ENCODE measurements around the gene NFX1.

The NFX1 gene

GRCh38 chr9:33290247-33291030 lies at the start of gene NFX1:
Gene NFX1, plus strand, starts transcription at chr9:33290516. Its CDS starts 57 bp downstream, at chr9:33290573.
- H3K4me1 ChIP-seq (ENCODE audit: control insufficient read depth in 2 of 2, insufficient read depth in 2 of 2, low read length in 2 of 2): peaks cover 29 to 44% of the 10 kb centered on the region in 2 donors
- no peaks in the 10 kb centered on the region for H3K9me3 ChIP-seq (ENCODE audit: control insufficient read depth in 2 of 2, low read length in 2 of 2)
- H3K9ac ChIP-seq (ENCODE audit: low read depth in 1 of 2, low read length in 2 of 2): peak within 1 kb of the TSS; percentile 98 to 100
- peak within 1 kb of the TSS; percentile 100 for H3K27ac ChIP-seq (ENCODE audit: low read depth in 2 of 2, low read length in 2 of 2)
- no peaks in the 10 kb centered on the region for H3K27me3 ChIP-seq (ENCODE audit: control insufficient read depth in 2 of 2, insufficient read depth in 2 of 2, low read length in 2 of 2)
- H3K36me3 ChIP-seq (ENCODE audit: control insufficient read depth in 2 of 2, insufficient read depth in 2 of 2, low read length in 2 of 2): peaks cover 13 to 22% of the 10 kb centered on the region in 2 donors
- peak within 1 kb of the TSS; percentile 93 to 99 for H3K4me3 ChIP-seq (ENCODE audit: low read length in 2 of 2)

GRCh38 chr9:33241298-33241697 lies 49.0 kb upstream of the NFX1 start:
- Histone ChIP-seq H3K9ac (ENCODE audit: low read depth in 1 of 2, low read length in 2 of 2) (peak overlapping the region in 1 of 2 donors; percentile 28), H3K27ac (ENCODE audit: low read depth in 2 of 2, low read length in 2 of 2) (peak overlapping the region; percentile 60 to 68), H3K36me3 (ENCODE audit: control insufficient read depth in 2 of 2, insufficient read depth in 2 of 2, low read length in 2 of 2) (no peaks in the 10 kb centered on the region), H3K4me3 (ENCODE audit: low read length in 2 of 2) (peak overlapping the region in 1 of 2 donors; percentile 10), H3K9me3 (ENCODE audit: control insufficient read depth in 2 of 2, low read length in 2 of 2) (no peaks in the 10 kb centered on the region), H3K27me3 (ENCODE audit: control insufficient read depth in 2 of 2, insufficient read depth in 2 of 2, low read length in 2 of 2) (no peaks in the 10 kb centered on the region), H3K4me1 (ENCODE audit: control insufficient read depth in 2 of 2, insufficient read depth in 2 of 2, low read length in 2 of 2) (peaks cover 4 to 20% of the 10 kb centered on the region in 2 donors)

GRCh38 chr9:33242609-33243134 lies 47.6 kb upstream of the NFX1 start:
- Histone ChIP-seq H3K36me3 (ENCODE audit: control insufficient read depth in 2 of 2, insufficient read depth in 2 of 2, low read length in 2 of 2) (peaks cover 0 to 2% of the 10 kb centered on the region in 2 donors), H3K4me1 (ENCODE audit: control insufficient read depth in 2 of 2, insufficient read depth in 2 of 2, low read length in 2 of 2) (peaks cover 4 to 20% of the 10 kb centered on the region in 2 donors), H3K9ac (ENCODE audit: low read depth in 1 of 2, low read length in 2 of 2) (no peak overlapping the region), H3K9me3 (ENCODE audit: control insufficient read depth in 2 of 2, low read length in 2 of 2) (no peaks in the 10 kb centered on the region), H3K4me3 (ENCODE audit: low read length in 2 of 2) (no peak overlapping the region), H3K27me3 (ENCODE audit: control insufficient read depth in 2 of 2, insufficient read depth in 2 of 2, low read length in 2 of 2) (no peaks in the 10 kb centered on the region), H3K27ac (ENCODE audit: low read depth in 2 of 2, low read length in 2 of 2) (no peak overlapping the region)

GRCh38 chr9:33244137-33244784 lies 46.1 kb upstream of the NFX1 start:
- Histone ChIP-seq H3K9me3 (ENCODE audit: control insufficient read depth in 2 of 2, low read length in 2 of 2) (no peaks in the 10 kb centered on the region), H3K27me3 (ENCODE audit: control insufficient read depth in 2 of 2, insufficient read depth in 2 of 2, low read length in 2 of 2) (no peaks in the 10 kb centered on the region), H3K36me3 (ENCODE audit: control insufficient read depth in 2 of 2, insufficient read depth in 2 of 2, low read length in 2 of 2) (peaks cover 5 to 7% of the 10 kb centered on the region in 2 donors), H3K27ac (ENCODE audit: low read depth in 2 of 2, low read length in 2 of 2) (peak overlapping the region; percentile 43 to 74), H3K4me3 (ENCODE audit: low read length in 2 of 2) (no peak overlapping the region), H3K9ac (ENCODE audit: low read depth in 1 of 2, low read length in 2 of 2) (peak overlapping the region in 1 of 2 donors; percentile 14), H3K4me1 (ENCODE audit: control insufficient read depth in 2 of 2, insufficient read depth in 2 of 2, low read length in 2 of 2) (peaks cover 4 to 20% of the 10 kb centered on the region in 2 donors)

GRCh38 chr9:33245341-33245740 lies 45.0 kb upstream of the NFX1 start:
- Histone ChIP-seq H3K36me3 (ENCODE audit: control insufficient read depth in 2 of 2, insufficient read depth in 2 of 2, low read length in 2 of 2) (peaks cover 11 to 12% of the 10 kb centered on the region in 2 donors), H3K27ac (ENCODE audit: low read depth in 2 of 2, low read length in 2 of 2) (no peak overlapping the region), H3K4me3 (ENCODE audit: low read length in 2 of 2) (no peak overlapping the region), H3K9me3 (ENCODE audit: control insufficient read depth in 2 of 2, low read length in 2 of 2) (no peaks in the 10 kb centered on the region), H3K27me3 (ENCODE audit: control insufficient read depth in 2 of 2, insufficient read depth in 2 of 2, low read length in 2 of 2) (no peaks in the 10 kb centered on the region), H3K9ac (ENCODE audit: low read depth in 1 of 2, low read length in 2 of 2) (no peak overlapping the region), H3K4me1 (ENCODE audit: control insufficient read depth in 2 of 2, insufficient read depth in 2 of 2, low read length in 2 of 2) (peaks cover 4 to 15% of the 10 kb centered on the region in 2 donors)

- Histone ChIP-seq H3K4me1 (ENCODE audit: control insufficient read depth in 2 of 2, insufficient read depth in 2 of 2, low read length in 2 of 2) (peaks cover 4 to 10% of the 10 kb centered on the region in 2 donors), H3K27ac (ENCODE audit: low read depth in 2 of 2, low read length in 2 of 2) (no peak overlapping the region), H3K4me3 (ENCODE audit: low read length in 2 of 2) (no peak overlapping the region), H3K9ac (ENCODE audit: low read depth in 1 of 2, low read length in 2 of 2) (no peak overlapping the region), H3K9me3 (ENCODE audit: control insufficient read depth in 2 of 2, low read length in 2 of 2) (no peaks in the 10 kb centered on the region), H3K36me3 (ENCODE audit: control insufficient read depth in 2 of 2, insufficient read depth in 2 of 2, low read length in 2 of 2) (peaks cover 15 to 16% of the 10 kb centered on the region in 2 donors), H3K27me3 (ENCODE audit: control insufficient read depth in 2 of 2, insufficient read depth in 2 of 2, low read length in 2 of 2) (no peaks in the 10 kb centered on the region)
Measured at GRCh38 chr9:33246269-33246860, 44.0 kb upstream of the NFX1 start.

- no peak overlapping the region for H3K9ac ChIP-seq (ENCODE audit: low read depth in 1 of 2, low read length in 2 of 2)
- H3K27me3 ChIP-seq (ENCODE audit: control insufficient read depth in 2 of 2, insufficient read depth in 2 of 2, low read length in 2 of 2): no peaks in the 10 kb centered on the region
- no peak overlapping the region for H3K4me3 ChIP-seq (ENCODE audit: low read length in 2 of 2)
- peaks cover 29 to 30% of the 10 kb centered on the region in 2 donors for H3K36me3 ChIP-seq (ENCODE audit: control insufficient read depth in 2 of 2, insufficient read depth in 2 of 2, low read length in 2 of 2)
- no peaks in the 10 kb centered on the region for H3K9me3 ChIP-seq (ENCODE audit: control insufficient read depth in 2 of 2, low read length in 2 of 2)
- H3K27ac ChIP-seq (ENCODE audit: low read depth in 2 of 2, low read length in 2 of 2): no peak overlapping the region
- peaks cover 4 to 7% of the 10 kb centered on the region in 2 donors for H3K4me1 ChIP-seq (ENCODE audit: control insufficient read depth in 2 of 2, insufficient read depth in 2 of 2, low read length in 2 of 2)
Measured at GRCh38 chr9:33248606-33249005, 41.7 kb upstream of the NFX1 start.

GRCh38 chr9:33249087-33249658 lies 41.1 kb upstream of the NFX1 start:
- peaks cover 33 to 34% of the 10 kb centered on the region in 2 donors for H3K36me3 ChIP-seq (ENCODE audit: control insufficient read depth in 2 of 2, insufficient read depth in 2 of 2, low read length in 2 of 2)

GRCh38 chr9:33249983-33250382 lies 40.3 kb upstream of the NFX1 start:
- Histone ChIP-seq H3K27ac (ENCODE audit: low read depth in 2 of 2, low read length in 2 of 2) (no peak overlapping the region), H3K9me3 (ENCODE audit: control insufficient read depth in 2 of 2, low read length in 2 of 2) (no peaks in the 10 kb centered on the region), H3K4me3 (ENCODE audit: low read length in 2 of 2) (no peak overlapping the region), H3K27me3 (ENCODE audit: control insufficient read depth in 2 of 2, insufficient read depth in 2 of 2, low read length in 2 of 2) (no peaks in the 10 kb centered on the region), H3K36me3 (ENCODE audit: control insufficient read depth in 2 of 2, insufficient read depth in 2 of 2, low read length in 2 of 2) (peaks cover 41 to 42% of the 10 kb centered on the region in 2 donors), H3K4me1 (ENCODE audit: control insufficient read depth in 2 of 2, insufficient read depth in 2 of 2, low read length in 2 of 2) (no peaks in the 10 kb centered on the region), H3K9ac (ENCODE audit: low read depth in 1 of 2, low read length in 2 of 2) (no peak overlapping the region)

More at GRCh38 chr9:33249087-33249658, 41.1 kb upstream of the NFX1 start:
- H3K27me3 ChIP-seq (ENCODE audit: control insufficient read depth in 2 of 2, insufficient read depth in 2 of 2, low read length in 2 of 2): no peaks in the 10 kb centered on the region
- no peak overlapping the region for H3K9ac ChIP-seq (ENCODE audit: low read depth in 1 of 2, low read length in 2 of 2)
- peaks cover 3% of the 10 kb centered on the region in 2 donors for H3K4me1 ChIP-seq (ENCODE audit: control insufficient read depth in 2 of 2, insufficient read depth in 2 of 2, low read length in 2 of 2)
- no peak overlapping the region for H3K4me3 ChIP-seq (ENCODE audit: low read length in 2 of 2)
- H3K27ac ChIP-seq (ENCODE audit: low read depth in 2 of 2, low read length in 2 of 2): no peak overlapping the region
- no peaks in the 10 kb centered on the region for H3K9me3 ChIP-seq (ENCODE audit: control insufficient read depth in 2 of 2, low read length in 2 of 2)

Measured in mucosa of rectum (tissue), 2 donors.